Measurements from ENCODE around the gene MT1M.
A peak's percentile ranks its signal among the peaks of the same experiment; 100 is the strongest.
"Not testable (repeated sequence)": the region's sequence is repeated elsewhere in the genome, so short reads cannot be mapped to it uniquely, and the experiment has no call there.

MT1M gene

GRCh38 chr16:56652600-56652999 lies 20.1 kb downstream of the MT1M start:
- ATAC-seq: no peak

DNA sequence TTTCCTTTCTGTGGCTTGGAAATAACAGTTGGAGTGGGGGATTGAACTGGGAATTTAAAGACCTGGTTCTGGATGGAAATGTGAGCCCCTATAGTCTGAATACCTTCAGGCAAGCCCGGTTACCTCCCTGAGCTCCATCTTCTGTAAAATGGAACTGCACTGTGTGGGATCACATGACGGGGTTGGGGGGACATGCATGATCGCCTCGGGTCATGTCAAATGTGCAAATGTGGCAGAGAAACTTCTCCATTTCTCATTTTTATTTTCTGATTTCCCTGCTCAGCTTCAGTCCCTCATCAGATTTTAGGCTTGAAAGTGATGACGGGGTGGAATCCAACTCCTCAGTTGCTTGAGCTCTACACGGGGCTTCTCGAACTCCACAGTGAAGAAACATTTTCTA lies 20.8 kb downstream of the MT1M start:
- no peak for ATAC-seq

- ATAC-seq: peak; percentile 81
These were observed 25.3 kb downstream of the MT1M start, which contains the start of gene MT1F for GRCh38 chr16:56657555-56658326. TSS of gene MT1F (plus strand) at chr16:56657959. CDS start at chr16:56658059, 100 bp downstream.

DNA sequence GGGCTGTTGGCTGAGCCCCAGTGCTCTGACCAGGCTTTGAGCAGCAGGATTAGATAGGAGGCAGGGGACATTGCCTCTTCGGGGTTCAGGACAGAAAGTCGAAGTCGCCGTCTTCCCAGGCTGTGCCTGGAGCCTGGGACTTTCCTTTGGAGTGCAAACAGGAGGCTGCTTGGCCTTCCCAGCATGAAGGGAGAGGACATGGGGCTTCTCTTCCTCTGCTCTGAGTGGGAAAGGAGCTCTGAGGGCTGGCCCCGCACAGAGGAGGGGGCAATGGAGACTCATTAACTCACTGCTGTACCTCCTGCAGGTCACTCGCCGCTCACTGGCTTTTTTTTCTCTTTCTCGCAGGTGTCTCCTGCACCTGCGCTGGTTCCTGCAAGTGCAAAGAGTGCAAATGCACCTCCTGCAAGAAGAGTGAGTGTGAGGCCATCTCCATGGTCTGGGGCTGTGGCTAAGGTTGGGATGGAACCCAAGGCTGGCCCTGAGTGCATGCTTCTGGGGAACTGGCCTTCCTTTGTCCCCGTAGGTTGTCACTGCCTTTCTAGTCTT lies 25.9 kb downstream of the MT1M start:
- ATAC-seq: no peak

- ATAC-seq: peak; percentile 61 to 63
These were observed 30.2 kb downstream of the MT1M start for GRCh38 chr16:56662357-56663354.

DNA sequence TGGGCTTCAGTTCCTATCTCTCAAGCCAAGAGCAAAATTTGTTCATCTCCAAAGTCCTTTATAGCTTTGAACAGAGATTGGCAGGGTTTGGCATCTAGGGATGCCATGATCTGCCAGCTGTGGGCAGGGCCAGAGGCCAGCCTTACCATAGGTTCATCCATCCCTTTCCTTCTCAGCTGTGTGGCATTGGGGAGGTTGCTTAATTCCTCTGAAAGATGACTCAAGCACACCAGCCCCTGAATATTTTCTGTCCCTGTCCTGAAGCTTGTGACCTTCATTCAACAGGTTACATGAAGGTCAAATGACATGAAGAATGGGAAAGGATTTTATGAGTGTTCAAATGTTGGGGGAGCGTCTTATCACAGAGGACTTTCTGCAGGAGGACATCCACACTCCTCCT lies 32.0 kb downstream of the MT1M start:
- ATAC-seq: no peak

GRCh38 chr16:56665286-56666261 lies 33.1 kb downstream of the MT1M start:
- ATAC-seq: not testable (repeated sequence)

GRCh38 chr16:56667581-56668571 lies 35.4 kb downstream of the MT1M start, which contains the start of gene MT1G:
TSS of gene MT1G (minus strand) at chr16:56668065. CDS start at chr16:56667993, 72 bp downstream.
- peak; percentile 44 to 55 for ATAC-seq

- ATAC-seq: peak in 1 of 2 donors; percentile 42
These were observed 36.8 kb downstream of the MT1M start, which contains the start of gene MT1H for GRCh38 chr16:56669005-56669839. TSS of gene MT1H (plus strand) at chr16:56669814. CDS start at chr16:56669885, 71 bp downstream.

- no peak for ATAC-seq
These were observed 37.6 kb downstream of the MT1M start for GRCh38 chr16:56669840-56670619.

GRCh38 chr16:56670620-56670934 lies 38.1 kb downstream of the MT1M start:
- no peak for ATAC-seq

- ATAC-seq: not testable (repeated sequence)
These were observed 39.2 kb downstream of the MT1M start for GRCh38 chr16:56671691-56672090.

- ATAC-seq: not testable (repeated sequence)
These were observed 39.7 kb downstream of the MT1M start for GRCh38 chr16:56672171-56672570.

GRCh38 chr16:56672761-56673536 lies 40.5 kb downstream of the MT1M start:
- no peak for ATAC-seq

DNA sequence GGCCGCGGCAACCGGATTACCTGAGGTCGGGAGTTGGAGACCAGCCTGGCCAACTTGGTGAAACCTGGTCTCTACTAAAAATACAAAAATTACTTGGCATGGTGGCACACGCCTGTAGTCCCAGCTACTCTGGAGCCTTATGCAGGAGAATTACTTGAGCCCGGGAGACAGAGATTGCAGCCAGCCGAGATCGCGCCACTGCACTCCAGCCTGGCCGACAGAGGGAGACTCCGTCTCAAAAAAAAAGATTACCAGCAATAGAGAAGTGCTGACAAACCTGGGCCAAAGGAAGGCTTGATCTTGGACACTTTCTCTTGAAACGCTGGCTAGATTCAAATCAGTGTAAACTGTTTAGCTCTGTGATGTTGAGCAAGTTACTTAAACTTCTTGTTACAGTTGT lies 41.5 kb downstream of the MT1M start:
- no peak for ATAC-seq

DNA sequence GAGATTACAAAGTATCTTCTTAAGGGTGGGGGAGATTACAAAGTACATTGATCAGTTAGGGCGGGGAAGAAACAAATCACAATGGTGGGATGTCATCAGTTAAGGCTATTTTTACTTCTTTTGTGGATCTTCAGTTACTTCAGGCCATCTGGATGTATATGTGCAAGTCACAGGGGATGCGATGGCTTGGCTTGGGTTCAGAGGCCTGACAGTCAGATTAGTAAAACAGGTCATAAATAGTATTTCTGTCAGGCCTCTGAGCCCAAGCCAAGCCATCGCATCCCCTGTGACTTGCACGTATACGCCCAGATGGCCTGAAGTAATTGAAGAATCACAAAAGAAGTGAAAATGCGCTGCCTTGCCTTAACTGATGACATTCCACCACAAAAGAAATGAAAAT lies 42.1 kb downstream of the MT1M start:
- not testable (repeated sequence) for ATAC-seq

DNA sequence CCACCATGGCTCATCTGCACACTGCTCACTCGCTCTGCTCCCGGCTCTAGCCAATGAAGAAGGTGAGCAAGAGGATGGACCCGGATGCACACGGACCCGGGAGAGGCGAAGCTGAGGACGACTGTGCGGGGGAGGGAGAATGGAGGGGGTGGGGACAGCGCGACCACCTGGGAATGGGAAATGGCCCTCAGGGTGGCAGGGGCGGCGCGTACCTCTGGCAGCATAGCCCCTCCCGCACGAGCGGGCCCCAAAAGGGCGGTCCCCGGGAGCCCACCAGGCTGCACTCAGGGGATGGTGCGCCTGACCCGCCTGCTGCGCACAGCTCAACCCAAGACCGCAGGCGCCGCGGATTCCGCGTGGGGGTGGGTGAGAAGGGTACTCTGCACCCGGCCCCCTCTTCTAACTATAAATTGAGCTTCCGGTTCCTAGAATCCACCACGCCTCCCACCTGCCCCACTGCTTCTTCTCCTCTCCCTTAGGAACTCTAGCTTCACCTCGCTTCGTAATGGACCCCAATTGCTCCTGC lies 43.3 kb downstream of the MT1M start:
- ATAC-seq: peak; percentile 55 to 66

DNA sequence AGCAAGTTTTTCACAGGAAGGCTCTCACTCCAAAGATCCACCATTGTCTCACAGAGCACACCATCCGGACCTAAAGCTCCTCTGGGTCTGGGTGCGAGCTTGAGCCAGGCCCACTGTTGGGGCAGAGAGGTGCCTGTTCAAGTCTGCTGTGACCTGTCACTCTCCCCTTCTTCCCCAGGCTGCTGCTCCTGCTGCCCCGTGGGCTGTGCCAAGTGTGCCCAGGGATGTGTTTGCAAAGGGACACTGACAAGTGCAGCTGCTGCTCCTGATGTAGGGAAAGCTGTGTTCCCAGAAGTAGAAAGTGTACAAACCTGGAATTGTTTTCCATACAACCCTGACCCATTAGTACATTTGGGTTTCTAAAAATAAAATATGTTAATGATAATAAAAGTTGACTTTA lies 45.0 kb downstream of the MT1M start:
- no peak for ATAC-seq
